HTR-8/SVneo (cell line): ENCODE data around the gene PRCP.
A peak's percentile ranks its signal among the peaks of the same experiment; 100 is the strongest.
"Not testable (repeated sequence)": the region's sequence is repeated elsewhere in the genome, so short reads cannot be mapped to it uniquely, and the experiment has no call there.

Experiments
- DNase-seq: peaks from one replicate; pipeline ENCODE4 v3.0.0; 2011; ENCODE audit warnings: low spot score, mixed read lengths; ENCODE audit not compliant: insufficient read length
- FAIRE-seq: peaks from 2 replicates; lab custom pipeline; 2011; peaks lifted over from hg19 to GRCh38; lab: Jason Lieb, UNC

The PRCP gene

DNA sequence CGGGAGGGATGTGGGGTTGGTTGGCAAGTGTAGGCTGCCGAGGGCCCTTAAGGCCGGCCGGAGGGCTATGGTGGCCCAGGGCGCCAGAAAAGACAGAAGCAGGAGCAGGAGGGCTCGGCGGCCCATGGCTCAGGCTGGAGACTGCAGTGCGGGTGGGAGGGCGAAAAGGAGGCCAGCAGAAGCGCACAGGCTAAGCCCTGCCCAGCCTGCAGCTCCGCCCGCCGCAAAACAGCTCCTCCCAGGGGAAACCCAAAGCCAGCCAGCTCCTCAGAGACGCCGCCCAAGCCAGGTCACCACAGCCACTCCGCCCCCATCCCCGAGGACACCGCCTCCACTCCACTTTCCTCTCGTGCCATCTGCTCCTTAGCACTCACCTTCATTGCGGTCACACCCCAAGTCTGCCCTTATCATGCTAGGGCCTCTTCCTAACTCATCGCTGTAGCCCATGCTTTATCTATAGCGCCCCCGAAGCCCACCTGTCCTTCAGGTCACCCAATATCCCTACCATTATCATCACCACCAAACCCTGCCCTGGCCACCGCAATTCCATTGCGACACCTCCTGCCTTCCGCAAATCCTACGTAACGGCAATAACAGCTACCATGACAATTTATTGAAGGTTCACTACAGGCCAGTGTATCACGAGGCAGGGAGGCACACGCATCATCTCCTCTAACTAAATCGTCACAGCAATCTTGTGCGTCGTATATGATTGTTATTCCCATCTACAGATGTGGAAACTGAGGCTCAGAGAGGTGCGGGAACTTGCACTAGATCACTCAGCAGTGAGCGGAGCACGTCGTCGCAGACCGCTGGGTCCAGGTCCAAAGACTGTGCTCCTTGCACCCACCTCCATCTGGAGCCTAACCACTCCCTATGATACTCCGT, at the start of gene PRCP:
Gene PRCP (minus strand): TSS at position 154 of the 888 bp plus-strand sequence. CDS start 28 bp downstream, at position 126.
- DNase-seq (peak; percentile 96), FAIRE-seq (peak; percentile 84)

DNA sequence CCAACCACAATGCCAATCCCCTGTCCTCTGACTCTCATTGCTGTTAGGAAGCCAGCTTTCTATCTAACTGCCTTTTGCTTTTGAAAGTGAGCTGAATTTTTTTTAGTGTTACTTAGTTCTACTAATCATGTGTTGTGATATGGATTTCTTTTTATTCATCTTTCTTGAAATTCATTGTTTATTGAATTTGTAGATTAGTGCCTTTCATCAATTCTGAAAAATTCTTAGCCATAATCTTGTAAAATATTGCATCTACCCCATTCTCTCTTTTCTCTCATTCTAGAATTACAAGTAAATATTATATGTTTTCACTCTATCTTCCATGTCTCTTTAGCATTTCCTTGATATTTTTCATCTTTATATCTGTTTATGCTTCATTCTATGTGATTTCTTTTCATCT, 49.1 kb upstream of the PRCP start:
- no peak for DNase-seq
- FAIRE-seq: no peak

DNA sequence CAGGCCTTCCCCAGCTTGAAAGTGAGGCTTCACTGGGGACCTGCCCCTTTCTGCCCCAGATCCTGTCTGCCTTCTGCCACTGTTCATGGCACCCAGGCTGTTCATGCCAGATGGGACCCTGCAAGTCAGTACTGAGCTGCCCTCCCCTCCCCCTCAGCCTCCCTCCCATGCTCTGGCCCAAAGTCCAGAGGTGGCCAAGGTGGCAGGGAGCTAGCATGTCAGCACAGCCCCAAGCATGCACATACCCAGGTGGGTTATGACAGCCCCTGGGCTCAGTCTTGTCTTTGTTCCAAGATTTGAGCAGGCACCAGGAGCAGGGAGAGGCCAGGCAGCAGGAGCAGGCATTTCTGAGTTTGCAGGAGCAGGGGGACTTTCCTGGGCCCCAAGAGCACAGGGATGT, 45.5 kb upstream of the PRCP start:
- DNase-seq (no peak), FAIRE-seq (no peak)

DNA sequence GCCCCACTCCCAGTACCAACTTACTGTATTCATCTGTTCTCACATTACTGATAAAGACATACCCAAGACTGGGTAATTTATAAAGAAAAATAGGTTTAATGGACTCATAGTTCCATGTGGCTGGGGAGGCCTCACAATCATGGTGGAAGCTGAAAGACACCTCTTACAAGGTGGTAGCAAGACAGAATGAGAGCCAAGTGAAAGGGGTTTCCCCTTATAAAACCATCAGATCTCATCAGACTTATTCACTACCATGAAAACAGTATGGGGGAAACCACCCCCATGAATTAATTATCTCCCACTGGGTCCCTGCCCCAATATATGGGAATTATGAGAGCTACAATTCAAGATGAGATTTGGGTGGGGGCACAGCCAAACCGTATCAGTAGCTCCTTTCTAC, 44.8 kb upstream of the PRCP start:
- not testable (repeated sequence) for FAIRE-seq, DNase-seq

DNA sequence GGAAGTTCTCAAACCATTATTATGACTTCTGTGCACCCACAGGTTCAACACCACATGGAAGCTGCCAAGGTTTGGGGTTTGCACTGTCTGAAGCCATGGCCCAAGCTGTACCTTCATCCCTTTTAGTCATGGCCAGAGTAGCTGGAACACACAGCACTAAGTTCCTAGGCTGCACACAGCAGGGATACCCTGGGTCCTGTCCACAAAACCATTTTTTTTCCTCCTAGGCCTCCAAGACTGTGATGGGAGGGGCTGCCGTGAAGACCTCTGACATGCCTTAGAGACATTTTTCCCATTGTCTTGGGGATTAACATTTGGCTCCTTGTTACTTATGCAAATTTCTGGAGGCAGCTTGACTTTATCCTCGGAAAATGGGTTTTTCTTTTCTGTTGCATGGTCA, 44.0 kb upstream of the PRCP start:
- DNase-seq (no peak), FAIRE-seq (no peak)

DNA sequence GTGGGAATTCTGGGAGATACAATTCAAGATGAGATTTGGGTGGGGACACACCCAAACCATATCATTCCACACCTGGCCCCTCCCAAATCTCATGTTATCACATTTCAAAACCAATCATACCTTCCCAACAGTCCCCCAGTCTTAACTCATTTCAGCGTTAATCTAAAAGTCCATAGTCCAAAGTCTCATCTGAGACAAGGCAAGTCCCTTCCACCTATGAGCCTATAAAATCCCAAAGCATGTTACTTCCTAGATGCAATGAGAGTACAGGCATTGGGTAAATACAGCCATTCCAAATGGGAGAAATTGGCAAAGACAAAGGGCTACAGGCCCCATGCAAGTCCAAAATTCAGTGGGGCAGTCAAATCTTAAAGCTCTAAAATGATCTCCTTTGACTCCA, 43.2 kb upstream of the PRCP start:
- not testable (repeated sequence) for DNase-seq, FAIRE-seq

DNA sequence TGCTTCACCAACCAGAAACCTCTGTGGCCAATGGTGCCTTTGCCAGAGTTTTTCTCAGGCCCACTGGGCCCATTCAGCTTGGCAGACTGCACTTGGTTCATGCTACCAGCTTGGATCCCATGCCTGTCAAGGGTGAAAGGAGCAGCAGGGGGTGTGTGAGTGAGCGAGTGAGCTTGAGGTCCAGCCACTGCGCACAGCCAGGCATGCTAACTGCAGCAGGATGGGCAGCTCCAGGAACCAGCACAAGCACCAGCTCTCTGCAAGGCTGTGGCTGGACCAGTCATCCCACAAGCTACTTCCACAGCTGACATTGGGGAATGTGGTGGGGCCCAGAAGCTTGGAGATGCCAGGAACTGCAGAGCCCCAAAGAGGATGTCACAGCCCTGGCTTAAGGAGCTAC, 42.1 kb upstream of the PRCP start:
- FAIRE-seq (no peak), DNase-seq (no peak)

DNA sequence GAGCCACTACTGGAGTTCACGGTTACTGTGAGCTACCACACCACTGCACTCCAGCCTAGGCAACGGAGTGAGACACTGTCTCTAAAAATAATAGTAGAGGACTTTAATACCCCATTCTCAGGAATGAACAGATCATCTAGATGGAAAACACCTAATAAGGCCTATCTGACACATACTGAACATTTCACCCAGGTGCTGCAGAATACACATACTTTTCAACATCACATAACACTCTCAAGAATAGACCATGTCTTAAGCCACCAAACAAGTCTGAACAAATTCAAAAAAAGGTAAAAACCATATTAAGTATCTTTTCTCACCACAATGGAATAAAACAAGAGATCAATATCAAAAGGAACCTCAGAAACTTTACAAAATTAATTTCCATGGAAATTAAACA, 39.2 kb upstream of the PRCP start:
- no peak for FAIRE-seq
- no peak for DNase-seq

DNA sequence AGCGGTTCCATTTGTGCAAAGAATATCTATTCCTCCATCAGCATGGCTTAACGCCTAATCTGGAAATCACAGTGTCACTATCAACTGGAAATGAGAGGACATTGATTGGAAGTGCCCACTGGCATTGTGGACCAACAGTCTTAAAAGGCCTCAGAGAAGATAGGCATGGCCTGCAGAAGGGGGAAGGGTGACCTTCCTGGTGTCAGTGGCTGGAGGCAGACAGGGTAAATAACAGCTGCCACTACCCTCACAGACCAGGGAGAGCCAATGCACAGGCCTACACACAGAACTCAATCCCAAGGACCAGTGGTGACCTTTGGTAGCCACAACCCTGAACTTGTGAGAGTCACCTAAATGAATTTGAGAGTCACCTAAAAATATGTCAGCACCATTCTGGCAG, 37.3 kb upstream of the PRCP start:
- no peak for FAIRE-seq
- DNase-seq: no peak

DNA sequence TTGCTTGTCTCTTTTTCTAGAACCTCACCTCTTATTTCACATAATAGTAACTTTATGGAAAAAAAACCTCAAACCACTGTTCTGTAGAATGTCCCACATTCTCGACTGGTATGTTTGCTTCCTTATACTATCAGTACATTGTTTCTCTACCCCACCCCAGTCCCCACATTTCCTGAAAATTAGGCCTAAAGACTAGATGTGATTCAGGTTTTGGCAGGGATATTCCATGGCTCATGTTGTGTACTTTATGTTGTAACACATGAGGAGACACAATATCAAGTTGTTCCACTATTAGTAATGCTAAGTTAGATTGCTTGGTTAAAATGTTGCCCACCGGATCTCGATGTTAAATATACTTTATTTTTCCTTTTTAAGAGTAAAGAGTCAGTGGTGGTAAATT, 36.0 kb upstream of the PRCP start:
- FAIRE-seq (no peak), DNase-seq (no peak)

DNA sequence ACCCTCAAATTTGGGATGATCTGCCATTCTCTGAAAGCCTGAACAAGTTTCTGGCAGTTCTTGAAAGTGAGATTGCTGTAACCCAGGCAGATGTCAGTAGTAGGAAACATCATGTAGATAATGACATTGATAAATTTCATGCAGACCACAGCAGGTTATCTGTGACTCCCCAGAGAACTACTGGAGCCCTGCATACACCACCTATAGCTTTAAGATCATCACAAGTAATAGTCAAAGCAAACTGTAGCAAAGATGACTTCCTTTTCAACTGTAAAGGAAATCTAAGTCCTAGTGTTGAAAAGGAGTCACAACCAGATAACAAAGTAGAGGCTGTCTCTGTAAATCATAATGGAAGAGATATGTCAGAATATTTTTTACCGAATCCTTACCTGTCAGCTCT, 32.3 kb upstream of the PRCP start:
- no peak for FAIRE-seq

DNA sequence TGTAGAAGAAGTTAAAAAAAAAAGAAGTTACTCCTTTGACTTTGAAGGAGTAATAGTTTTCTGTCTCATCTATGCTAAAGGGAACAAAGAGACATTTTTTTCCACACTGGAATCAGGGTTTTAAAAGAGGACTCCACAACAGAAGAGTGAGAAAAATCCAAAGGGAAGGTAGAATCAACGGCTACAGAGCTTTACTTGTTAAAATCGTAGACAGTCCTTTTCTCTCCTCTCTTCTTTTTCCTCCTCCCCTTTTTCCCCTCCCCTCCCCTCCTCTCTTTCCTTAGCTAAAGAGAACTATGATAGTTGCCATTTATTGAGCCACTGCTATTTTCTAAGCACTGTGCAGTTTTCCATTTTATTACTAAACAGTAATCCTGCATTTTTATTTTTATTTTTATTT, 30.5 kb upstream of the PRCP start:
- DNase-seq: no peak
- no peak for FAIRE-seq

More for the DNA sequence above, 32.3 kb upstream of the PRCP start:
- no peak for DNase-seq

DNA sequence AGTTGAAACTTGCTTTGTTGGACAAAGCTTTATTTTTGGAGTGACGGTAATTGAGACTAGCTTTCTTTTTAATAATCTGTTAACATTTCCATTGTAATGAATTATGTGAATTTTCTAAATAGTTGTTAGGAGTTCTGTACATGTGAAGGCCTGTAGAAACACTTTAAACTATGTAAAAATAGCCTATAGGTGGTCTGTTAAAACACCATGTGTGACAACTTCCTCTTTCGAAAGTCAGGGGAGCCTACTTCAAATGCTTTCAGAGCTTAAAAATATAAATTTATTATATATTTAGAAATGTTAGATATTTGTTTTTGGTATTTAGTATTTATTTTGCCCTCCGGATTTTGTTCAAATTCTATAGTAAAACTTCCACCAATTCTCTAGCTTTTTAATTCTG, 30.0 kb upstream of the PRCP start:
- no peak for DNase-seq
- FAIRE-seq: no peak

DNA sequence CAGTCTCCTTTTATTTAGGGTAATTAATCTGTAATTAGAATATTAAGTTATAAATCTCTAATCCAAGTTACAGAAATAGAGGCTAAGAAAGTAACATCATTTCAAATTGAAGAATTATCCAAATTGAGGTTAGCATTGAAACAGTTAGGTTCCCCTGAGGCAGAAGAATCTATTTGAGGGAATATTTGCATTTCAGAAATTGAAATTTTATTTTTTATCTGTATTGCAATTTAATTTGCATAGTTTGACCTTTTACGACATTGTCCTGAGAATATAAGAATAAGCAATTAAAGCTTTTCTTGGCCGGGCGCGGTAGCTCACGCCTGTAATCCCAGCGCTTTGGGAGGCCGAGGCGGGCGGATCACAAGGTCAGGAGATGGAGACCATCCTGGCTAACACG, 28.9 kb upstream of the PRCP start:
- FAIRE-seq (no peak), DNase-seq (no peak)

DNA sequence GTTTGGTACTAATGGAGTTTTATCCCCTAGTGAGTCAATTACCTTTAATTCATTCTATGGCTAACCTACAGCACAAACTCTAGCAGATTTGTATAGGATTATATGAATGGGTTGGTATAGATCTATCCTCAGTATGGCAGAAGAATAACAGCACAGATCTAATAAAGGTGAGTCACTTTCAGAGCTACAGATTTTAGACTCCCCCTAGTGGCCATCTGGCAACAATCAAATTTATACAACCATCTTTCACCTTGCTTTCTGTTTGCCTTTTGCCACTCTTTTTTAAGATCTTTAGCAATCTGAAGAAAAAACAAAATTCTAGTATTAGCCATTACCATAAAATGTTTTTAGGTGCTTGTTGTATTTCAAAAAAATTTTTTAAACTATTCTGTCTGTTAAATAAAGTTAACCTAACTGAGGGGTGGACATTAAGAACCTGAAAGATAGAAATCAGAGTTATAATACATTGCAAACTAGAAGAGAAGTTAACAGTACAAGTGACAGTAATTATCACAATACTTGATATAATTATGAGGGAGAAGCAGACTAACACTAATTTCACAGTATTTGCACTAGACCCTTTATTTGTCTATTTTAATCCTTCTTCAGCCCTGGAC, 27.1 kb upstream of the PRCP start:
- FAIRE-seq: no peak

DNA sequence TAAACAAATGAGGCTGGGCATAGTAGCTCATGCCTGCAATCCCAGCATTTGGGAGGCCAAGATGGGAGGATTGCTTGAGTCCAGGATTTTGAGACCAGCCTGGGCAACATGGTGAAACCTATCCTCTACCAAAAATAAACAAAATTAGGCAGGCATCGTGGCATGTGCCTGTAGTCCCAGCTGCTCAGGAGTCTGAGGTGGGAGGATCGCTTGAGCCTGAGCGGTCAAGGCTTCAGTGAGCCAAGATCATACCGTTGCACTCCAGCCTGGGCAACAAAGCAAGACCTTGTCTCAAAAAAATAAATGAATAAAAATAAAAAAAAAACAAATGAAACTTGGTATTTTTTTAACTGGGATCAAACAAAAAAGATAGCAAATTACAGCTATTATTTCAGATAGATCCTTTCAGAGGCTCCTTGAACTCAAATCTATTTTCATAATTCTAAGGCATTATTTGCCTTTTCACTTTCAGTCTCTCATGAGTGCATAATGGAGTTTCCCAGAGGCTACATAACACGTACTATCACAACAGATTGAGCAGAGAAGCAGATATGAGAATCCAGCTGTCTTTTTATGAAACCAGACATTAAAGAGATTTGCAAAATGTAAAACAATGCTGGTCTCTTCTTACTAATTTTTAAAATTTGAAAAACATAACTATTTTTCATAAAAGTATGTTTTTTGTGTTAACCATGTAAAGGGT, 24.4 kb upstream of the PRCP start:
- FAIRE-seq: no peak
- DNase-seq: no peak

More for the DNA sequence above, 27.1 kb upstream of the PRCP start:
- peak; percentile 69 for DNase-seq

DNA sequence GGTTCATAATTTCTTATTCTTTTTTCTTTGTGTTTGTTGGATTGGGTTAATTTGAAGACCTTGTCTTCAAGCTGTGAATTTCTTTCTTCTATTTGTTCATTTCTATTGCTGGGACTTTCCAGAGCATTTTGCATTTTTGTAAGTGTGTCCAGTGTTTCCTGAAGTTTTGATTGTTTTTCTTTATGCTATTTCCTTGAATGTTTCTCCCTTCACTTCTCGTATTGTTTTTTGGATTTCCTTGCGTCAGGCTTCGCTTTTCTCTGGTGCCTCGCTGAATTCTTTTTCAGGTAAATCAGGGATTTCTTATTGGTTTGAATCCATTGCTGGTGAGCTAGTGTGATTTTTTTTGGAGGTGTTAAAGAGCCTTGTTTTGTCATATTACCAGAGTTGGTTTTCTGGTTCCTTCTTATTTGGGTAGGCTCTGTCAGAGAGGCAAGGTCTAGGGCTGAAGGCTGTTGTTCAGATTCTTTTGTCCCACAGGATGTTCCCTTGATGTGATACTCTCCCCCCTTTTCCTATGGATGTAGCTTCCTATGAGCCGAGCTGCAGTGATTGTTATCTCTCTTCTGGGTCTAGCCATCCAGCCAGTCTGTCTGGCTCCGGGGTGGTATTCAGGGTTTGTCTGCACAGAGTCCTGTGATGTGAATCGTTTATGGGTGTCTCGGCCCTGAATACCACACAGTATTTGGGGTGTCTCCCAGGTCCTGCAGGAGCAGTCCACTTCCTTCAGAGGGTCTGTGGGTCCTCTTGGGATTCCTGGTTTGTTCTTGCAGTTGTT, 22.4 kb upstream of the PRCP start:
- FAIRE-seq, DNase-seq: not testable (repeated sequence)

DNA sequence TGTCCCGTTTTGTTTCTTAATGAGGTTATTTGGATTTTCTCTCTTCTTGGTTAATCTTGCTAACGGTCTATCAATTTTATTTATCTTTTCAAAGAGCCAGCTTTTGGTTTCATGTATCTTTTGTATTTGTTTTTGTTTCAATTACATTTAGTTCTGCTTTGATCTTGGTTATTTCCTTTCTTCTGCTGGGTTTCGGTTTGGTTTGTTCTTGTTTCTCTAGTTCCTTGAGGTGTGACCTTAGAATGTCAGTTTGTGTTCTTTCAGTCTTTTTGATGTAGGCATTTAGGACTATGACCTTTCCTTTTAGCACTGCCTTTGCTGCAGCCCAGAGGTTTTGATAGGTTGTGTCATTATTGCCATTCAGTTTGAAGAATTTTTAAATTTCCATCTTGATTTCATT, 20.0 kb upstream of the PRCP start:
- not testable (repeated sequence) for FAIRE-seq, DNase-seq

DNA sequence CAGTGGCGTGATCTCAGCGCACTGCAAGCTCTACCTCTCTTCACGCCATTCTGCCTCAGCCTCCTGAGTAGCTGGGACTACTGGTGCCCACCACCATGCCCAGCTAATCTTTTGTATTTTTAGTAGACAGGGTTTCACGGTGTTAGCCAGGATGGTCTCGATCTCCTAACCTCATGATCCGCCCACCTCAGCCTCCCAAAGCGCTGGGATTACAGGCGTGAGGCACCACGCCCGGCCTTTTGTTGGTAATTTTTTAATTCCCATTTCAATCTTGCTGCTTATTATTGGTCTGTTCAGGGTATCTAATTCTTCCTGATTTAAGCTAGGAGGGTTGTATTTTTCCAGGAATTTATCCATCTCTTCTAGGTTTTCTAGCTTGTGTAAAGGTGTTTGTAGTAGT, 19.6 kb upstream of the PRCP start:
- DNase-seq, FAIRE-seq: not testable (repeated sequence)

DNA sequence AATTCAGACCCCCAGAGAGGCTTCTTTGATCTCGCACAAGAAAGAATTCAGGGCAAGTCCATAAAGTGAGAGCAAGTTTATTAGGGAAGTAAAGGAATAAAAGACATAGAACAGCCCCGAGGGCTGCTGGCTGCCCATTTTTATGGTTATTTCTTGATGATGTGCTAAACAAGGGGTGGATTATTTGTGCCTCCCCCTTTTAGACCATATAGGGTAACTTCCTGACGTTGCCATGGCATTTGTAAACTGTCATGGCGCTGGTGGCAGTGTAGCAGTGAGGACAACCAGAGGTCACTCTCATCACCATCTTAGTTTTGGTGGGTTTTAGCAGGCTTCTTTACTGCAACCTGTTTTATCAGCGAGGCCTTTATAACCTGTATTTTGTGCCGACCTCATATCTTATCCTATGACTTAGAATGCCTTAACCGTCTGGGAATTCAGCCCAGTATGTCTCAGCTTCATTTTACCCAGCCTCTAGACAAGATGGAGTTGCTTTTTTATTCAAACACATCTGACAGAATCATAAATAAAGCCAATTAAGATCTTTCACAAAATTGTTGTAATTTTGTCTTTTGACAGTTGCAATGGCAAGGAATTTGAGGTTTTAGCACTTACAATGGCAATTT, 8.9 kb upstream of the PRCP start:
- no peak for FAIRE-seq

More for the DNA sequence above, 8.9 kb upstream of the PRCP start:
- DNase-seq: no peak
